Liver (tissue), 3 donors: ENCODE measurements around the gene NAA35.

Experiments used
- REST ChIP-seq: IDR thresholded peaks from 2 replicates; pipeline ENCODE4 v1.6.1; 2016; ENCODE audit warnings: antibody characterized with exemption, mild to moderate bottlenecking
- SP1 ChIP-seq: IDR thresholded peaks from 2 replicates; pipeline ENCODE4 v1.6.1; 2018; ENCODE audit warnings: antibody characterized with exemption, mild to moderate bottlenecking
- YY1 ChIP-seq: IDR thresholded peaks from 2 replicates; pipeline ENCODE4 v1.6.1; 2016; ENCODE audit warnings: antibody characterized with exemption, mild to moderate bottlenecking
- TF ChIP-seq, protein P1 (sequence below): fragments of 150-350 bp; IDR thresholded peaks from 2 replicates; pipeline ENCODE4 v1.5.1; 2017; ENCODE audit warnings: improper control_type of control experiment, low read depth, low read length; ENCODE audit not compliant: missing input control
- donor health status: healthy.
- donor health status: healthy.

GRCh38 chr9:86064220-86064619 lies 123.3 kb downstream of the NAA35 start:
- TF ChIP-seq, protein P1, sequence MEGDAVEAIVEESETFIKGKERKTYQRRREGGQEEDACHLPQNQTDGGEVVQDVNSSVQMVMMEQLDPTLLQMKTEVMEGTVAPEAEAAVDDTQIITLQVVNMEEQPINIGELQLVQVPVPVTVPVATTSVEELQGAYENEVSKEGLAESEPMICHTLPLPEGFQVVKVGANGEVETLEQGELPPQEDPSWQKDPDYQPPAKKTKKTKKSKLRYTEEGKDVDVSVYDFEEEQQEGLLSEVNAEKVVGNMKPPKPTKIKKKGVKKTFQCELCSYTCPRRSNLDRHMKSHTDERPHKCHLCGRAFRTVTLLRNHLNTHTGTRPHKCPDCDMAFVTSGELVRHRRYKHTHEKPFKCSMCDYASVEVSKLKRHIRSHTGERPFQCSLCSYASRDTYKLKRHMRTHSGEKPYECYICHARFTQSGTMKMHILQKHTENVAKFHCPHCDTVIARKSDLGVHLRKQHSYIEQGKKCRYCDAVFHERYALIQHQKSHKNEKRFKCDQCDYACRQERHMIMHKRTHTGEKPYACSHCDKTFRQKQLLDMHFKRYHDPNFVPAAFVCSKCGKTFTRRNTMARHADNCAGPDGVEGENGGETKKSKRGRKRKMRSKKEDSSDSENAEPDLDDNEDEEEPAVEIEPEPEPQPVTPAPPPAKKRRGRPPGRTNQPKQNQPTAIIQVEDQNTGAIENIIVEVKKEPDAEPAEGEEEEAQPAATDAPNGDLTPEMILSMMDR, result no peak
- TF ChIP-seq YY1 (no peak), REST (no peak), SP1 (no peak)
